ENCODE data around the gene SBK1. TPM values are rescaled to one million over a fixed set of nuclear protein-coding genes. Genes with fewer than 3 reads are reported as not detected.
"Not testable (repeated sequence)": the region's sequence is repeated elsewhere in the genome, so short reads cannot be mapped to it uniquely, and the experiment has no call there.

SBK1 gene
- total RNA-seq (2022) (5.5 and 6.7 TPM in 2 replicates), Bru-seq, nascent RNA (percentile 43 among the genes with signal in this experiment), BruChase-seq, experiment 1, labeled RNA remaining after a 2-hour chase (percentile 46 among the genes with signal in this experiment), BruChase-seq, experiment 2, labeled RNA remaining after a 6-hour chase (percentile 55 among the genes with signal in this experiment)
- long read RNA-seq, full-length matches to known transcripts, result 8 of 13 reads
- long read RNA-seq, partial matches to known transcripts, result 0 of 13 reads
- long read RNA-seq, other reads (novel, unspliced or antisense), result 5 of 13 reads

GRCh38 chr16:28291651-28292626 is at the start of gene SBK1:
Gene SBK1 (plus strand): TSS chr16:28292525. CDS start chr16:28317392, 24,867 bp downstream.
- Mint-ChIP-seq H3K4me1 (ENCODE audit: low read depth, unreplicated experiment) (peaks cover 8% of the 10 kb centered on the region), H3K27me3 (ENCODE audit: insufficient read depth, unreplicated experiment) (peaks cover 4% of the 10 kb centered on the region), H3K27ac (ENCODE audit: unreplicated experiment) (peak within 1 kb of the TSS; percentile 5), H3K9me3 (ENCODE audit: unreplicated experiment) (no peaks in the 10 kb centered on the region), H3K36me3 (ENCODE audit: insufficient read depth, unreplicated experiment) (no peaks in the 10 kb centered on the region), H3K4me3 (ENCODE audit: unreplicated experiment) (peak within 1 kb of the TSS; percentile 73)
- H3K4me3 ChIP-seq (ENCODE audit: low read depth, low read length), result peak within 1 kb of the TSS; percentile 67
- H3K27me3 ChIP-seq (replicated peaks; ENCODE audit: control insufficient read depth, insufficient read depth, low read length), result no peaks in the 10 kb centered on the region
- intact Hi-C loops (cut with micrococcal nuclease; ENCODE audit: unreplicated experiment), result loop anchor here (2.0 kb wide), 1 partner anchor 15 kb away; no protein-coding TSS in a partner anchor
- H3K9me3 ChIP-seq, result no peaks in the 10 kb centered on the region
- peak; percentile 68 to 87 for DNase-seq
- no peaks in the 10 kb centered on the region for H3K36me3 ChIP-seq (ENCODE audit: control insufficient read depth, insufficient read depth, low read length)
- ChIA-PET POLR2A (no interaction called here), CTCF (interaction anchor here (0.7 kb wide), 1 partner anchor 10 kb away, joined by 3 read pairs; no protein-coding TSS in a partner anchor)
- TF ChIP-seq, protein P1, sequence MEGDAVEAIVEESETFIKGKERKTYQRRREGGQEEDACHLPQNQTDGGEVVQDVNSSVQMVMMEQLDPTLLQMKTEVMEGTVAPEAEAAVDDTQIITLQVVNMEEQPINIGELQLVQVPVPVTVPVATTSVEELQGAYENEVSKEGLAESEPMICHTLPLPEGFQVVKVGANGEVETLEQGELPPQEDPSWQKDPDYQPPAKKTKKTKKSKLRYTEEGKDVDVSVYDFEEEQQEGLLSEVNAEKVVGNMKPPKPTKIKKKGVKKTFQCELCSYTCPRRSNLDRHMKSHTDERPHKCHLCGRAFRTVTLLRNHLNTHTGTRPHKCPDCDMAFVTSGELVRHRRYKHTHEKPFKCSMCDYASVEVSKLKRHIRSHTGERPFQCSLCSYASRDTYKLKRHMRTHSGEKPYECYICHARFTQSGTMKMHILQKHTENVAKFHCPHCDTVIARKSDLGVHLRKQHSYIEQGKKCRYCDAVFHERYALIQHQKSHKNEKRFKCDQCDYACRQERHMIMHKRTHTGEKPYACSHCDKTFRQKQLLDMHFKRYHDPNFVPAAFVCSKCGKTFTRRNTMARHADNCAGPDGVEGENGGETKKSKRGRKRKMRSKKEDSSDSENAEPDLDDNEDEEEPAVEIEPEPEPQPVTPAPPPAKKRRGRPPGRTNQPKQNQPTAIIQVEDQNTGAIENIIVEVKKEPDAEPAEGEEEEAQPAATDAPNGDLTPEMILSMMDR (IDR thresholded peaks at IDR 0.05; ENCODE audit: insufficient read depth in 1 of 2, low read depth in 1 of 2, low read length in 1 of 2, severe bottlenecking in 1 of 2, unreplicated experiment in 1 of 2), result no peak
- H3K4me1 ChIP-seq, result no peaks in the 10 kb centered on the region
- no TSS peak for BruUV-seq (replicated peaks)

- intact Hi-C loops (cut with micrococcal nuclease; ENCODE audit: unreplicated experiment); H3K4me3 Mint-ChIP-seq (ENCODE audit: unreplicated experiment); H3K9me3 ChIP-seq; POLR2A ChIA-PET; H3K4me1 ChIP-seq; H3K36me3 ChIP-seq (ENCODE audit: control insufficient read depth, insufficient read depth, low read length); H3K27me3 Mint-ChIP-seq (ENCODE audit: insufficient read depth, unreplicated experiment); H3K4me1 Mint-ChIP-seq (ENCODE audit: low read depth, unreplicated experiment); CTCF ChIA-PET; DNase-seq; H3K4me3 ChIP-seq (ENCODE audit: low read depth, low read length); H3K27ac Mint-ChIP-seq (ENCODE audit: unreplicated experiment); H3K36me3 Mint-ChIP-seq (ENCODE audit: insufficient read depth, unreplicated experiment); H3K9me3 Mint-ChIP-seq (ENCODE audit: unreplicated experiment); H3K27me3 ChIP-seq (replicated peaks; ENCODE audit: control insufficient read depth, insufficient read depth, low read length); BruUV-seq (replicated peaks): not testable (repeated sequence)
These were observed 42.8 kb upstream of the SBK1 start for GRCh38 chr16:28249483-28249882.

DNA sequence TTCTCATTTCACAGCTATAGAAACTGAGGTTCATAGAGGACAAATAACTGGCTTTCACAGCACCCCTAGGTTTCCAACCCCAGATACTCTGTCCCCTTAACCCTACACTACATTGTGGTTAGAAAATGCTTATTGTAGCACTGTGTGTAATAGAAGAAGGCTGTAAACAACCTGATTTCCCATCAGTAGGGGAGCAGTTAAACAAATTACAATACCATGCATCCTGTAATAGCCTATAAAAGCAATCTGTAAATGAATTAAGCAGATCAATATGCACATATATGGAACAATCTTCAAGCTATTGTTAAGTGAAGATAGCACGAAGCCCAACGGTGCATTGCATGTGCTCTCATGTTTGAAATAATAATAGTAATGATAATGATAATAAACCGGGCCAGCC is 41.3 kb upstream of the SBK1 start:
- H3K9me3 ChIP-seq, result no peaks in the 10 kb centered on the region
- DNase-seq, result no peak
- H3K36me3 ChIP-seq (ENCODE audit: control insufficient read depth, insufficient read depth, low read length), result no peaks in the 10 kb centered on the region
- ChIA-PET POLR2A (no interaction called here), CTCF (no interaction called here)
- H3K4me1 ChIP-seq, result no peaks in the 10 kb centered on the region
- Mint-ChIP-seq H3K9me3 (ENCODE audit: unreplicated experiment) (no peaks in the 10 kb centered on the region), H3K27ac (ENCODE audit: unreplicated experiment) (no peak overlapping the region), H3K27me3 (ENCODE audit: insufficient read depth, unreplicated experiment) (no peaks in the 10 kb centered on the region), H3K4me3 (ENCODE audit: unreplicated experiment) (no peak overlapping the region), H3K4me1 (ENCODE audit: low read depth, unreplicated experiment) (no peaks in the 10 kb centered on the region), H3K36me3 (ENCODE audit: insufficient read depth, unreplicated experiment) (no peaks in the 10 kb centered on the region)
- no TSS peak for BruUV-seq (replicated peaks)
- H3K27me3 ChIP-seq (replicated peaks; ENCODE audit: control insufficient read depth, insufficient read depth, low read length), result no peaks in the 10 kb centered on the region
- TF ChIP-seq, protein P1 (IDR thresholded peaks at IDR 0.05; ENCODE audit: insufficient read depth in 1 of 2, low read depth in 1 of 2, low read length in 1 of 2, severe bottlenecking in 1 of 2, unreplicated experiment in 1 of 2), result no peak
- no peak overlapping the region for H3K4me3 ChIP-seq (ENCODE audit: low read depth, low read length)
- intact Hi-C loops (cut with micrococcal nuclease; ENCODE audit: unreplicated experiment), result no loop called here

Measured in Caco-2 (cell line).